ENCODE measurements around the gene CYP2A7.
"Not testable (repeated sequence)": the region's sequence is repeated elsewhere in the genome, so short reads cannot be mapped to it uniquely, and the experiment has no call there.

Gene CYP2A7

GRCh38 chr19:40842997-40843652 is 38.9 kb downstream of the CYP2A7 start:
- in situ Hi-C loops (cut with MboI; ENCODE audit: low sequenced_read_pairs): not testable (repeated sequence)

GRCh38 chr19:40842012-40842411 is 40.0 kb downstream of the CYP2A7 start:
- in situ Hi-C loops (cut with MboI; ENCODE audit: low sequenced_read_pairs): not testable (repeated sequence)

- in situ Hi-C loops (cut with MboI; ENCODE audit: low sequenced_read_pairs): not testable (repeated sequence)
Measured at GRCh38 chr19:40838477-40838876, 43.6 kb downstream of the CYP2A7 start.

- in situ Hi-C loops (cut with MboI; ENCODE audit: low sequenced_read_pairs): no loop called here
Measured at GRCh38 chr19:40836754-40837429, 45.1 kb downstream of the CYP2A7 start.

GRCh38 chr19:40833728-40834533 is 48.1 kb downstream of the CYP2A7 start:
- in situ Hi-C loops (cut with MboI; ENCODE audit: low sequenced_read_pairs): not testable (repeated sequence)

GRCh38 chr19:40832431-40832790 is 49.6 kb downstream of the CYP2A7 start:
- in situ Hi-C loops (cut with MboI; ENCODE audit: low sequenced_read_pairs): not testable (repeated sequence)

GRCh38 chr19:40831502-40832430 is 50.3 kb downstream of the CYP2A7 start:
- in situ Hi-C loops (cut with MboI; ENCODE audit: low sequenced_read_pairs): no loop called here

GRCh38 chr19:40830741-40831140 is 51.3 kb downstream of the CYP2A7 start:
- in situ Hi-C loops (cut with MboI; ENCODE audit: low sequenced_read_pairs): not testable (repeated sequence)

GRCh38 chr19:40829205-40829604 is 52.8 kb downstream of the CYP2A7 start:
- in situ Hi-C loops (cut with MboI; ENCODE audit: low sequenced_read_pairs): no loop called here

- in situ Hi-C loops (cut with MboI; ENCODE audit: low sequenced_read_pairs): no loop called here
Measured at GRCh38 chr19:40827386-40828247, 54.4 kb downstream of the CYP2A7 start.

GRCh38 chr19:40826699-40827385 is 55.2 kb downstream of the CYP2A7 start:
- in situ Hi-C loops (cut with MboI; ENCODE audit: low sequenced_read_pairs): not testable (repeated sequence)

GRCh38 chr19:40826312-40826698 is 55.7 kb downstream of the CYP2A7 start:
- in situ Hi-C loops (cut with MboI; ENCODE audit: low sequenced_read_pairs): not testable (repeated sequence)

- in situ Hi-C loops (cut with MboI; ENCODE audit: low sequenced_read_pairs): not testable (repeated sequence)
Measured at GRCh38 chr19:40825460-40826095, 56.5 kb downstream of the CYP2A7 start.
